GM19035 (cell line): ENCODE results near the gene CLEC14A.

Experiments
- ATAC-seq: cut with Tn5 transposase; IDR thresholded peaks from one replicate; pipeline ENCODE4 v1.9.1; 2021; ENCODE audit not compliant: unreplicated experiment

The CLEC14A gene

GRCh38 chr14:38255673-38256532, at the start of gene CLEC14A:
Gene CLEC14A, minus strand, starts transcription at chr14:38256093. Its CDS starts 71 bp downstream, at chr14:38256022.
- no peak for ATAC-seq

GRCh38 chr14:38302966-38303365, 47.1 kb upstream of the CLEC14A start:
- ATAC-seq, result no peak

GRCh38 chr14:38302034-38302433, 46.1 kb upstream of the CLEC14A start:
- ATAC-seq, result no peak

- no peak for ATAC-seq
These were observed 41.8 kb upstream of the CLEC14A start for GRCh38 chr14:38297681-38298080.

GRCh38 chr14:38291681-38292467, 36.0 kb upstream of the CLEC14A start:
- ATAC-seq, result no peak

GRCh38 chr14:38290601-38291188, 34.8 kb upstream of the CLEC14A start:
- ATAC-seq, result no peak

- no peak for ATAC-seq
These were observed 30.6 kb upstream of the CLEC14A start for GRCh38 chr14:38286452-38286851.

GRCh38 chr14:38285962-38286361, 30.1 kb upstream of the CLEC14A start:
- no peak for ATAC-seq

- ATAC-seq, result no peak
These were observed 27.0 kb upstream of the CLEC14A start for GRCh38 chr14:38282936-38283335.

- no peak for ATAC-seq
These were observed 24.2 kb upstream of the CLEC14A start for GRCh38 chr14:38280081-38280480.

- ATAC-seq, result no peak
These were observed 23.7 kb upstream of the CLEC14A start for GRCh38 chr14:38279572-38279971.

GRCh38 chr14:38278035-38278434, 22.1 kb upstream of the CLEC14A start:
- no peak for ATAC-seq

GRCh38 chr14:38262844-38263243, 7.0 kb upstream of the CLEC14A start:
- ATAC-seq, result no peak

GRCh38 chr14:38261620-38262019, 5.7 kb upstream of the CLEC14A start:
- ATAC-seq, result no peak

GRCh38 chr14:38257507-38257906, 1.6 kb upstream of the CLEC14A start:
- ATAC-seq, result no peak

GRCh38 chr14:38256533-38256840, 594 bp upstream of the CLEC14A start:
- ATAC-seq, result no peak

- ATAC-seq, result no peak
These were observed 553 bp downstream of the CLEC14A start for GRCh38 chr14:38255408-38255672.

GRCh38 chr14:38254571-38255407, 1.1 kb downstream of the CLEC14A start:
- ATAC-seq, result no peak

- no peak for ATAC-seq
These were observed 2.2 kb downstream of the CLEC14A start for GRCh38 chr14:38253676-38254075.

GRCh38 chr14:38252066-38252710, 3.7 kb downstream of the CLEC14A start:
- ATAC-seq, result no peak

GRCh38 chr14:38250331-38250730, 5.6 kb downstream of the CLEC14A start:
- no peak for ATAC-seq
